Nephron (organoid): Measurements from ENCODE around the gene SRMS.

Experiments
- H3K27ac Mint-ChIP-seq, 3 experiments: 2 replicates each; pipeline ENCODE4 v1.8.0; 2020; ENCODE audit warnings: mixed read lengths in 3 of 3, mild to moderate bottlenecking in 2 of 3, moderate library complexity in 1 of 3
- H3K27me3 Mint-ChIP-seq: 2 replicates; pipeline ENCODE4 v1.8.0; 2021; ENCODE audit warnings: low read depth, mild to moderate bottlenecking, moderate library complexity, mixed read lengths
- H3K36me3 Mint-ChIP-seq: 2 replicates; pipeline ENCODE4 v1.8.0; 2020; ENCODE audit warnings: low read depth, mixed read lengths
- H3K4me1 Mint-ChIP-seq: 2 replicates; pipeline ENCODE4 v1.8.0; 2020; ENCODE audit warnings: mixed read lengths
- H3K4me3 Mint-ChIP-seq, 3 experiments: 2 replicates each; pipeline ENCODE4 v1.8.0; 2020; ENCODE audit warnings: mild to moderate bottlenecking in 3 of 3, mixed read lengths in 3 of 3, moderate library complexity in 2 of 3
- H3K9me3 Mint-ChIP-seq: 2 replicates; pipeline ENCODE4 v1.8.0; 2020; ENCODE audit warnings: mixed read lengths
- CTCF ChIP-seq, 3 experiments: fragments of 200-600 bp; sonication (generic); IDR thresholded peaks; one replicate each; pipeline ENCODE4 v1.5.0; 2021; ENCODE audit warnings: antibody characterized with exemption in 3 of 3; ENCODE audit not compliant: unreplicated experiment in 3 of 3

The SRMS gene

GRCh38 chr20:63547725-63548480, at the start of gene SRMS:
Gene SRMS (minus strand): TSS chr20:63547749. CDS start chr20:63547463, 286 bp downstream.
- Mint-ChIP-seq H3K4me3 (no peak within 1 kb of the TSS), H3K4me1 (peaks cover 6% of the 10 kb centered on the region), H3K9me3 (no peaks in the 10 kb centered on the region), H3K36me3 (no peaks in the 10 kb centered on the region), H3K27ac (no peak within 1 kb of the TSS), H3K27me3 (peaks cover 27% of the 10 kb centered on the region)
- no peak for TF ChIP-seq CTCF (IDR thresholded peaks at IDR 0.05; ENCODE audit: unreplicated experiment in 3 of 3)

GRCh38 chr20:63596423-63596822, 48.9 kb upstream of the SRMS start:
- Mint-ChIP-seq H3K9me3 (no peaks in the 10 kb centered on the region), H3K27me3 (no peaks in the 10 kb centered on the region), H3K27ac (no peak overlapping the region), H3K36me3 (peaks cover 30% of the 10 kb centered on the region), H3K4me1 (no peaks in the 10 kb centered on the region), H3K4me3 (no peak overlapping the region)
- no peak for TF ChIP-seq CTCF (IDR thresholded peaks at IDR 0.05; ENCODE audit: unreplicated experiment in 3 of 3)

DNA sequence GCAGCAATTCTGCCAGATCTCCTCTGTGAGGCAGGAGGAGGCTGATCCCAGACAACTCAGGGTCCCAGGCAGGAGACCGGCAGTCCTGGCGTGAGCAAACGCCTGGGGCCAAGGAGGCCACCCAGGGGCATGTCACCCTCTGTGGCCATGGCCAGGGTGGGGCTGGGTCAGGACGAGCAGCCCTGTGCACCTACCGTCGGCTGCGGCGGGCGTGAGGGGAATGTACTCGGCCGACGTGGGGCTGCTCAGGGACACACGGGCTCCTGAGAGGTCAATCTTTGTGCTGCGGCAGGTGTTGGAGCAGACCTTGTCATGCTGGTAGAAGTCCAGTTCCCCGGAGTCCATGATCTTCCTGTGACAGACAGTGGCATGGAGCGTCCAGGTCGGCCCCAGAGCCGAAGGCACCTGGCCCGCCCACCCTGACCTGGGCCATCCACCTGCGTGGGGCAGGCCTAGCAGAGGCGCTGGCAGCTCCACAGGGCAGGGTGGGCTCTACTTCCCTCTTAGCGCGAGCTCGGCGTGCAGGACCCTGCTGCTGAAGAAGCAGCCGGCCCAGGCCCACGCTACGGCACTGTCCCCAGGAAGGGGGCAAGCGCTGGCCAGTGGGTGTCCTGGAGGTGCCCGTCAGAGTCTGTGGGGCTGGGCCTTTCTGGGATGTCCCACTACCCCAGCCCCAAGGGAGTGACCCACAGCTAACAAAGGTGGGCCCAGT, 48.0 kb upstream of the SRMS start:
- H3K27me3 Mint-ChIP-seq: no peaks in the 10 kb centered on the region
- H3K9me3 Mint-ChIP-seq: no peaks in the 10 kb centered on the region
- H3K4me3 Mint-ChIP-seq: no peak overlapping the region

GRCh38 chr20:63594043-63594561, 46.6 kb upstream of the SRMS start:
- H3K27ac Mint-ChIP-seq: no peak overlapping the region
- no peaks in the 10 kb centered on the region for H3K9me3 Mint-ChIP-seq
- TF ChIP-seq CTCF (IDR thresholded peaks at IDR 0.05; ENCODE audit: unreplicated experiment in 3 of 3): no peak
- no peaks in the 10 kb centered on the region for H3K27me3 Mint-ChIP-seq
- H3K4me3 Mint-ChIP-seq: no peak overlapping the region
- H3K4me1 Mint-ChIP-seq: no peaks in the 10 kb centered on the region
- peaks cover 30% of the 10 kb centered on the region for H3K36me3 Mint-ChIP-seq

More for the DNA sequence above, 48.0 kb upstream of the SRMS start:
- Mint-ChIP-seq H3K4me1 (no peaks in the 10 kb centered on the region), H3K27ac (no peak overlapping the region), H3K36me3 (peaks cover 32% of the 10 kb centered on the region)
- no peak for TF ChIP-seq CTCF (IDR thresholded peaks at IDR 0.05; ENCODE audit: unreplicated experiment in 3 of 3)

DNA sequence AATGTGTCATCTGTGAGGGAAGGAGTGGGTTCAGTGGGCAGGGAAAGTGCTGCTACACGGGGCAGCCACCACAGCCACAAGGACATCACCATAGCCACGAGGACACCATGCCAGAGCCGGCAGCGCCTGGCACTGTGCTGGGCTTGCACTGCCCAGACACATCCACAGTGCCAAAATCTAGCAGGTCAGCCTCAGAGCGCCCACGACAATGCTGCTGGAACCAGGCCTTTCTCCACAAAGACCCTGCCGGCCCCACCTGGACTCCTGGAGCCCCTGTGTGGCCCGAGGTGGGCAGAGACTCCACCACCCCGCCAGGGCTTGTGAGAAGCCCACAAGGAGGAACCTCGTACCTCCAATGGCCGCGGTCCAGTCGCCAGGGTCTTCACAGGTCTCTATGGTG, 45.1 kb upstream of the SRMS start:
- no peak overlapping the region for H3K4me3 Mint-ChIP-seq
- TF ChIP-seq CTCF (IDR thresholded peaks at IDR 0.05; ENCODE audit: unreplicated experiment in 3 of 3): no peak
- peaks cover 5% of the 10 kb centered on the region for H3K4me1 Mint-ChIP-seq
- H3K27ac Mint-ChIP-seq: no peak overlapping the region
- no peaks in the 10 kb centered on the region for H3K27me3 Mint-ChIP-seq
- H3K9me3 Mint-ChIP-seq: no peaks in the 10 kb centered on the region
- peaks cover 24% of the 10 kb centered on the region for H3K36me3 Mint-ChIP-seq
